HepG2 (cell line): Measurements from ENCODE around the gene ZMYND8. TPM values are rescaled to one million over a fixed set of nuclear protein-coding genes. Genes with fewer than 3 reads are reported as not detected.

Experiments
- E2F2 ChIP-seq: sonication (generic); formaldehyde crosslinking; IDR thresholded peaks from 2 replicates; pipeline ENCODE4 v1.4.0; 2020; ENCODE audit warnings: missing genetic modification reagents, borderline replicate concordance
- FOXK1 ChIP-seq: sonication (generic); formaldehyde crosslinking; IDR thresholded peaks from 2 replicates; pipeline ENCODE4 v1.4.0; 2020; ENCODE audit warnings: low read depth, missing genetic modification reagents, borderline replicate concordance
- GLMP ChIP-seq: sonication (generic); formaldehyde crosslinking; IDR thresholded peaks from 2 replicates; pipeline ENCODE4 v1.9.0; 2021; ENCODE audit warnings: missing genetic modification reagents, mild to moderate bottlenecking, borderline replicate concordance
- KLF6 ChIP-seq: IDR thresholded peaks from 2 replicates; pipeline ENCODE4 v1.8.0; 2016; ENCODE audit warnings: missing biosample characterization, missing genetic modification reagents
- KMT2A ChIP-seq: sonication (generic); formaldehyde crosslinking; IDR thresholded peaks from 2 replicates; pipeline ENCODE4 v1.4.0; 2020; ENCODE audit warnings: missing genetic modification reagents
- MTF2 ChIP-seq: sonication (generic); formaldehyde crosslinking; IDR thresholded peaks from 2 replicates; pipeline ENCODE4 v1.5.0; 2020; ENCODE audit warnings: missing genetic modification reagents, borderline replicate concordance
- MYC ChIP-seq: sonication (generic); formaldehyde crosslinking; IDR thresholded peaks from 2 replicates; pipeline ENCODE4 v1.9.0; 2021; ENCODE audit warnings: missing genetic modification reagents, borderline replicate concordance
- NFAT5 ChIP-seq: sonication (generic); formaldehyde crosslinking; IDR thresholded peaks from 2 replicates; pipeline ENCODE4 v1.4.0; 2020; ENCODE audit warnings: missing genetic modification reagents
- NR2F1 ChIP-seq, 2 experiments: fragments of 450-650 bp in 1 of 2; formaldehyde crosslinking in 1 of 2; IDR thresholded peaks; 2 replicates each; pipeline versions ENCODE4 v1.5.0 to v1.6.1; 2016 to 2020; ENCODE audit warnings: mild to moderate bottlenecking in 1 of 2, missing compliant biosample characterization in 1 of 2, missing genetic modification reagents in 1 of 2, moderate library complexity in 1 of 2
- NRL ChIP-seq: sonication (generic); formaldehyde crosslinking; IDR thresholded peaks from 2 replicates; pipeline ENCODE4 v1.5.0; 2020; ENCODE audit warnings: missing genetic modification reagents, mild to moderate bottlenecking, moderate library complexity, borderline replicate concordance
- SP2 ChIP-seq: sonication (generic); formaldehyde crosslinking; IDR thresholded peaks from 2 replicates; pipeline ENCODE4 v1.5.1; 2020; ENCODE audit warnings: mild to moderate bottlenecking, missing genetic modification reagents
- ZFP82 ChIP-seq: sonication (generic); formaldehyde crosslinking; IDR thresholded peaks from 2 replicates; pipeline ENCODE4 v1.5.1; 2020; ENCODE audit warnings: mild to moderate bottlenecking, missing genetic modification reagents, borderline replicate concordance
- ZNF577 ChIP-seq: sonication (generic); formaldehyde crosslinking; IDR thresholded peaks from 2 replicates; pipeline ENCODE4 v1.4.0; 2020; ENCODE audit warnings: mild to moderate bottlenecking, low read depth, missing genetic modification reagents, borderline replicate concordance
- ZNF646 ChIP-seq: sonication (generic); formaldehyde crosslinking; IDR thresholded peaks from 2 replicates; pipeline ENCODE4 v1.9.0; 2021; ENCODE audit warnings: mild to moderate bottlenecking, missing genetic modification reagents
- polyA plus RNA-seq, 8 experiments: library from polyadenylated mRNA; depleted of rRNA in 3 of 8; stranded (reverse) in 7 of 8; unstranded in 1 of 8; fragments of >200 nt; fragmentation: Illumina TruSeq in 4 of 8; extraction: Trizol in 4 of 8; gene quantifications; 2 replicates each; pipeline versions ENCODE4 v1.2.1 to v1.2.3, GENCODE V29; 2011 to 2016; ENCODE audit warnings: low read depth in 4 of 8, missing spikeins in 1 of 8, mixed read lengths in 1 of 8; ENCODE audit not compliant: insufficient read depth in 1 of 8
- total RNA-seq, 5 experiments: library from RNA; depleted of rRNA; stranded (reverse); fragments of >200 nt; fragmentation: Illumina TruSeq; extraction: Trizol; gene quantifications; 2 replicates each; pipeline ENCODE4 v1.2.3, GENCODE V29; 2016; ENCODE audit warnings: low read depth in 1 of 5

Gene ZMYND8
- total and polyA plus RNA-seq, 2 of the 13 experiments (the other 11 are each of a cell fraction or from before 2014, with no cell fraction given) = 53.9 to 84.7 TPM

- TF ChIP-seq ZFP82 (CRISPR knock-in tag) (no peak), MYC (0 out of 2 replicates have a peak, but pooled peaks have one; percentile 9), MTF2 (CRISPR knock-in tag) (no peak), KMT2A (CRISPR knock-in tag) (0 out of 2 replicates have a peak, but pooled peaks have one; percentile 15), FOXK1 (CRISPR knock-in tag) (no peak), NR2F1 (CRISPR knock-in tag; IDR thresholded peaks at IDR 0.05) (peak in 1 of 2 experiments; percentile 7; a peak in 1 of 4 replicates), ZNF646 (CRISPR knock-in tag) (peak; percentile 63; the same call in 1 of the 2 replicates), NFAT5 (CRISPR knock-in tag) (0 out of 2 replicates have a peak, but pooled peaks have one; percentile 33), ZNF577 (no peak), SP2 (CRISPR knock-in tag) (0 out of 2 replicates have a peak, but pooled peaks have one; percentile 25), GLMP (CRISPR knock-in tag) (no peak), E2F2 (no peak), KLF6 (CRISPR knock-in tag) (0 out of 2 replicates have a peak, but pooled peaks have one; percentile 9), NRL (CRISPR knock-in tag) (no peak)
Observed at GRCh38 chr20:47201074-47201730, 155.3 kb downstream of the ZMYND8 start (continued).
